Measurements from ENCODE around the gene MRGPRE.

The MRGPRE gene

DNA sequence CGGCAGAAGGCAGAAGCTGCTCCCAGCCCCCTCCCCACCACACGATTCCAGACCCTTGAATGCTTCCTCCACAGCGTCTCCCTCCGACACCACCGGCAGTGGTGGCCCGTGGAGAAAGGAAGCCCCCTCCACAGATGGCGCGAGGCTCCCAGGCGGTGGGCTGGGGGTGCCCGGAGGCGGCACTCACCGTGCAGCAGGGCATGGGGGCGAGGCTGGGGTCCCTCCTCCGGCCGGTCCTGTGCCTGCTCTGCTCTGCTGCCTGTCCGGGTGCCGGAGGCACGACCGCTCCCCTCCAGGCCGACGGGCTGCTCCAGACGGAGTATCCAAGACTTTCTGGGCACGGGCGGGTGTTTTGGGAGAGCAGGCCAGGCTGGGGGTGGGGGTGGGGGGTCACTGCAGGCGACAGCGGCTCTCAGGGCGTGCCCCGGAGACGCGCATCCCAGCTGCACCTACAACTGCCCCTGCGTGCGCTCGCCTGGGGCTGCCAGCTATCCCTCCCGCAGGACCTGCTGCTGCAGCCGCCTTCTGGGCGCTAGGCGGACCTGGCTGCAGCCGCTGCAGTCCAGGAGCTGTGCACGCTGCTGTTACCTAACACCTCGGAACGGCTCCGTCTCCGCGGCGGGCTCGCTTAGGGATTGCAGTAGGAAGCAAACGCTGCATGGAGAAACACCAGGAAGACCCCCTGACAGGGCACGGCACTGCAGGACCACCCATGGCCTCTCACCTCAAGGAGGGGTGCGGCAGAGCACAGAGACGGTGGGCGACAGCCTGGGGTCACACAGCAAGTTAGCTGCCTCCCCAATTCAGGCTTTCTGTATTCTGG is 28.8 kb downstream of the MRGPRE start:
- TF ChIP-seq, protein P1, sequence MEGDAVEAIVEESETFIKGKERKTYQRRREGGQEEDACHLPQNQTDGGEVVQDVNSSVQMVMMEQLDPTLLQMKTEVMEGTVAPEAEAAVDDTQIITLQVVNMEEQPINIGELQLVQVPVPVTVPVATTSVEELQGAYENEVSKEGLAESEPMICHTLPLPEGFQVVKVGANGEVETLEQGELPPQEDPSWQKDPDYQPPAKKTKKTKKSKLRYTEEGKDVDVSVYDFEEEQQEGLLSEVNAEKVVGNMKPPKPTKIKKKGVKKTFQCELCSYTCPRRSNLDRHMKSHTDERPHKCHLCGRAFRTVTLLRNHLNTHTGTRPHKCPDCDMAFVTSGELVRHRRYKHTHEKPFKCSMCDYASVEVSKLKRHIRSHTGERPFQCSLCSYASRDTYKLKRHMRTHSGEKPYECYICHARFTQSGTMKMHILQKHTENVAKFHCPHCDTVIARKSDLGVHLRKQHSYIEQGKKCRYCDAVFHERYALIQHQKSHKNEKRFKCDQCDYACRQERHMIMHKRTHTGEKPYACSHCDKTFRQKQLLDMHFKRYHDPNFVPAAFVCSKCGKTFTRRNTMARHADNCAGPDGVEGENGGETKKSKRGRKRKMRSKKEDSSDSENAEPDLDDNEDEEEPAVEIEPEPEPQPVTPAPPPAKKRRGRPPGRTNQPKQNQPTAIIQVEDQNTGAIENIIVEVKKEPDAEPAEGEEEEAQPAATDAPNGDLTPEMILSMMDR (IDR thresholded peaks at IDR 0.05; ENCODE audit: low read depth, low read length, missing control alignments) = no peak
- in situ Hi-C loops (cut with HindIII; ENCODE audit: low sequenced_read_pairs) = no loop called here
- no peak overlapping the region for H3K4me3 ChIP-seq (ENCODE audit: low read depth, low read length)
- DNase-seq (ENCODE audit: low read depth) = no peak

- no peak for DNase-seq (ENCODE audit: low read depth)
- in situ Hi-C loops (cut with HindIII; ENCODE audit: low sequenced_read_pairs) = no loop called here
- TF ChIP-seq, protein P1 (IDR thresholded peaks at IDR 0.05; ENCODE audit: low read depth, low read length, missing control alignments) = no peak
- H3K4me3 ChIP-seq (ENCODE audit: low read depth, low read length) = no peak overlapping the region
Observed at GRCh38 chr11:3202759-3203158, 29.5 kb downstream of the MRGPRE start.

DNA sequence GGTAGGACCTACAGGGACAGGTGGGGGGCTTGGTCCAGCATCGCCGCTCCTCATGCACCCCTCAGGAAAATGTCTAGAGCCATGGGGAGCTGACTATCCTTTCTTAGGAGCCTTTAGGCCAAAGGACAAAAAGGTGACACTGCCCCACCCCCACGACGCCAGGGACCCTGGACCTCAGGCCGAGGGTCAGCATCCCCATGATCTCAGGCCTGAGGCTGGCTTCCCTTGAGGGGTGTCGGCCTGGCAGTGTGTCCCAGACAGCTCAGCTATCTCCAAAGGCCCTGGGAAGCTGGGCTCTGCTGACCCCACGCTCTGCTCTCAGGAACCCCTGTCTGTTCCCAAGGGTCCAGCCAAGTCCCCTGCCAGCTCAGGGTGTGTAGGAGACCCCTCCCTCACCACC is 29.9 kb downstream of the MRGPRE start:
- no peak overlapping the region for H3K4me3 ChIP-seq (ENCODE audit: low read depth, low read length)
- TF ChIP-seq, protein P1 (IDR thresholded peaks at IDR 0.05; ENCODE audit: low read depth, low read length, missing control alignments) = no peak
- no peak for DNase-seq (ENCODE audit: low read depth)
- in situ Hi-C loops (cut with HindIII; ENCODE audit: low sequenced_read_pairs) = no loop called here

GRCh38 chr11:3201677-3202181 is 30.5 kb downstream of the MRGPRE start:
- DNase-seq (ENCODE audit: low read depth) = no peak
- TF ChIP-seq, protein P1 (IDR thresholded peaks at IDR 0.05; ENCODE audit: low read depth, low read length, missing control alignments) = no peak
- no peak overlapping the region for H3K4me3 ChIP-seq (ENCODE audit: low read depth, low read length)
- in situ Hi-C loops (cut with HindIII; ENCODE audit: low sequenced_read_pairs) = no loop called here

DNA sequence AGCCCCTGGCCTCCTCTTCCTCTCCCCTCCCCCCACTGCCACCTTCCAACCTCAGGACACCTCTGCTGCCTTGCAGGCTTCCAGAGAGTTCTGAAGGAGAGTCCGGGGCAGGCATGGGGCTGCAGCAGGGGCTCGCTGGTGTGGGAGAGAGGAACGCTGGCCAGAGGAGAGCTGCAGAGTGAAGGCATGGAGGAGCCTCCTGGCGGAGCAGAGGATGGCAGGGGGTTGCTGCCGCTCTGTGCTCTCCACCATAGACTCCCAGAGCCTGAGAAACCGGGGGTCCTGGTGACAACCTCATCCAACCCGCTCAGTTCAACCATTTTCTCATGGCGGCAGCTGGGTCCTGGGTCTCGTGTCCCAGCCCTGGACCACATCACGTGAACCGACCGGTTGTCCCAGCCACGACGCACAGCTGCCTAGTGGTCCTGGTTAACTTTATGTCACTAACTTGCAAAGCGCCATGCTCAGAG is 31.1 kb downstream of the MRGPRE start:
- in situ Hi-C loops (cut with HindIII; ENCODE audit: low sequenced_read_pairs) = no loop called here
- TF ChIP-seq, protein P1 (IDR thresholded peaks at IDR 0.05; ENCODE audit: low read depth, low read length, missing control alignments) = no peak
- no peak overlapping the region for H3K4me3 ChIP-seq (ENCODE audit: low read depth, low read length)
- no peak for DNase-seq (ENCODE audit: low read depth)

DNA sequence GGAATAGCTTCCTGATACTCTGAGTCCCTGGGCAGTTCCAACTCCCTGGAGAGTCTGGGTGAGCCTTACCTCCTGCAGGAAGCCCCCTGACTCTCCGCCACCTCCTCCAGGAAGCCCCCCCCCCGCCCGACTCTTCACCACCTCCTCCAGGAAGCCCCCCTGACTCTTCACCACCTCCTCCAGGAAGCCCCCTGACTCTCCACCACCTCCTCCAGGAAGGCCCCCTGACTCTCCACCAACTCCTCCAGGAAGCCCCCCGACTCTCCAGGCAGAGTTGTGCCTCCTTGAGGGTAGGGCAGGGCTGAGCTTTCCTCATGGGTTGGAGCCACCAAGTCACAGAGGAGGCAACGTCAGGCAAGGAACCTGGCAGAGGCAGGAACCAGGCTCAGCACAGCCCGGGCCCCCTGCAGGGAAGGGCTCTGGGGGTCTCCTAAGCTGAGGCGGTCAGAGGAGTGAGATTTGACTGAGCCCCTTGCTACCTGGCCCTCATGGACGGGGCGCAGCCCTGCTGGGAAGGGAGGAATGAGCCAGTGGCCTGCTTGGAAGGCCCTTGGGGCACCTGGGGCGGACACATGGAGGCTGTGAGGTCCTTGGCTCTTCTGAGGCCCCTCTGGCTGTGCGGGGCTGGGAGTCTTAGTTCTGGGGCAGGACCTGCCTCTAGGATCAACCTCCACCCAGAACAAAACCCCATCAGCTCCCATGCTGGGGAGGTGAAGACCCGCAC is 31.7 kb downstream of the MRGPRE start:
- in situ Hi-C loops (cut with HindIII; ENCODE audit: low sequenced_read_pairs) = no loop called here
- no peak for DNase-seq (ENCODE audit: low read depth)
- H3K4me3 ChIP-seq (ENCODE audit: low read depth, low read length) = no peak overlapping the region
- TF ChIP-seq, protein P1 (IDR thresholded peaks at IDR 0.05; ENCODE audit: low read depth, low read length, missing control alignments) = no peak
